Measurements from ENCODE around the gene ACTRT2.

The ACTRT2 gene

DNA sequence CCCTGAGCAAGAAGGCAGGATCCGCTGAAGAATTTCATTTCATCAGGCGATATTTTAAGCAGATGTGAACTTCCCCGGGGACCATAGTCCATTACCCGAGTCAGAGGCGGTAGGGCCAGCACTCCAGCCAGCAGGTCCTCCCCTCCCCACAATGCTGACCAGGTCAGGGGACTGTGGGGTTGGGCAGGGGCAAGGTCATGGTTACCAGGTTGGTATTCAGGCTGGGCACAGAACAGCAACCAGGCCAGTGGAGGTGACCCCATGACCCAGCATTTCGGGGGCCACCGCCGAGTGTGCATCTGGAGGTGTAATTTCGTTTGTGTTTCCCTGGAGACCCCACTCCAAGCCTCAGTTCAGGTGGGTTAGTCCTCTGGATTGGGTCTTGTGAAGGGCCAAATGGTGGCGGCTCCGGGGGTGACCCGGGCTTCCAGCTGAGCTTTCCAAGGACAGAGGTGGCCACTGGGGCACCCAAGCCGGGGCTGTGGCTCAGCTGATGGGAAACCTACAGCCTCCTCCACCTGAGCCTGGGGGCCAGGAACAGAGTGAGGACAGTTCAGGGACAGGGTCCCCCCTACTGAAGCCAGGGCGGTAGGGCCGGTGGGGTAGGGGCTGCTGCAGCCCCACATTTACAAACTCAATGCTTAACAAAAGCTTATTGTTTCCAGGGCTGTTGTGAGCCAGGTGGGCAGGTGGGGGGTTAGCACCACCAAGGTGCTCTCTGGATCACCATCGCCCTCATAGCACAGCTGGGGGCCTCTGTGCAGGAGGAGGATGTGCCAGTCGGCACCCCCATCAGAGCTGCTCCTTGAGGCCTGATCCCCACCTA lies 50.5 kb downstream of the ACTRT2 start:
- no peak for DNase-seq (ENCODE audit: low read depth, low spot score)
- Histone ChIP-seq H3K36me3 (ENCODE audit: insufficient read depth, low read length) (no peaks in the 10 kb centered on the region), H3K27ac (no peak overlapping the region), H3K4me3 (no peak overlapping the region), H3K9ac (ENCODE audit: insufficient read length) (no peak overlapping the region), H3K9me3 (ENCODE audit: low read depth, low read length) (no peaks in the 10 kb centered on the region)
- no peak for TF ChIP-seq POLR2AphosphoS5 (IDR thresholded peaks at IDR 0.05; ENCODE audit: borderline replicate concordance, low read depth, low read length)
- TF ChIP-seq EZH2 (IDR thresholded peaks at IDR 0.05), result no peak
- no peak for TF ChIP-seq FOXP2 (optimal IDR thresholded peaks at IDR 0.05; ENCODE audit: control extremely low read depth, extremely low read length, insufficient read depth)
